Stromal cell of bone marrow (primary cell): ENCODE results near the gene CMYA5.

Experiments
- DNase-seq: peaks from one replicate; pipeline ENCODE4 v3.0.0-alpha.2; 2012; ENCODE audit warnings: low read depth

The CMYA5 gene

GRCh38 chr5:79793722-79794121 lies 104.1 kb downstream of the CMYA5 start:
- no peak for DNase-seq

- DNase-seq = no peak
Observed at GRCh38 chr5:79794347-79794746, 104.7 kb downstream of the CMYA5 start.

DNA sequence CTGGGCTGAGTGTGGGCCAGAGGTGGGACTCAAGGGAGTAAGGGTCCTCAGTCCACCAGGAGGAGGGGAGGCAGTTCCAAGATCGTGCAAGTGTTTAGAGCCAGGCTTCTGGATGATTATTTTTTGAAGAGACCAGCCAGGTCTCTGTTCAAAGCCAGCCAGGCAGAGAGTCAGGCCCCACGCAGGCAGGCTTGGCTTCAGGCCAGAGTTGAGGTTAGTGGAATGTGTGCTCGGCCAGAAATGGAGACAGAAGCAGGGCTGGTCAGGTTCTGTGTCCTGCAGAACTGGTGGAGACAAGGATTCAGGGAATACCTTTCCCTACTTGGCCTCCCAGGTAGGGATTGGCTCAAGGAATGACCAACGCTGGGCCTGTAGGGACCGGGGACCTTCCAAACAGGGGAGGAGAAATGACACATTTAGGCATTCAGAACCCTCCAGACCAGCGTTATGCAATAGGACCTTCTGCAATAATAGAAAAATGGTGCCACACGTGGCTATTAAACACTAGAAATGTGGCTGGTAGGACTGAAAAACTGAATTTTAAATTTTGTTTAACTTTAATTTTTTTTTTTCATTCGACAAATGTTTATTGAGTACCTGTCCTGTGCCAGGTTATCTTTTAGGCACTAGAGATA lies 106.2 kb downstream of the CMYA5 start:
- no peak for DNase-seq

- no peak for DNase-seq
Observed at GRCh38 chr5:79798893-79799590, 109.4 kb downstream of the CMYA5 start.

GRCh38 chr5:79800979-79801827 lies 111.6 kb downstream of the CMYA5 start:
- no peak for DNase-seq

DNA sequence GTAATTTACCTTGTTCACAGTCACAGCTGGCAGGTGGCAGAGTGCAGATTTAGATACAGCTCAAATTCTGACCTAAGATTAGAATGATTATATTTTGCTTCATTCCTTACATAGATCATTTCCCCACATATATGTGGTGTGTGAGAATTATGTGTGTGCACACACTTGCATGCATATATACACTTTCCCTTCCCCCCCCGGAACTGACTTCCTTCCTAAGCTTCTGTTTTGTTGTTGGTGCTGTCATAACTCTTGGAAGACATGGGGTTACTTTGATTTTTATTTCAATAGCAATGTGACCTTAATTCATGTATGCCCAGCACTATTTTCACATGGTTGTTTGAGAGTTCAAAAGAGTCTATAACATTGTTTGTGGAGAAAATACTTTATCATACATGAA lies 112.8 kb downstream of the CMYA5 start:
- no peak for DNase-seq

GRCh38 chr5:79803007-79803406 lies 113.4 kb downstream of the CMYA5 start:
- no peak for DNase-seq

GRCh38 chr5:79806741-79807140 lies 117.1 kb downstream of the CMYA5 start:
- no peak for DNase-seq

DNA sequence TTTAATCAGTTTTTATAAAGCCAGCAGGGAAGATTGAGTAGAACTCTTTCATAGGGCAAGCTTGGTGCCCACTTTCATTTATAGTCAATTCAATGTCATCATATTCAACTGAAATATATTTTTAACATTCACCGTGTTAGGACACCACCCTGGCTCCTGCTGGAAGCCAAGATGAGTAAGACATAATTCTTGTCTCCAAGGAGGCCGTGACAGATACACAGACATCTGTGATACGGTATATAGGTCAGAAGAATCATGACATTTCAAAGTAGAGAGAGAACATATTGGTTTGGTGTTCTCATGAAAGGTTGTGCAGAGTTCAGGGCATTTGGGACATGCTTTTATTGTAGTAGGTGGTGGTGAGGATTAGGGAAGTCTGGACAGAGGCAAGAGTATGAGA lies 120.1 kb downstream of the CMYA5 start:
- no peak for DNase-seq

GRCh38 chr5:79811081-79811480 lies 121.4 kb downstream of the CMYA5 start:
- no peak for DNase-seq

DNA sequence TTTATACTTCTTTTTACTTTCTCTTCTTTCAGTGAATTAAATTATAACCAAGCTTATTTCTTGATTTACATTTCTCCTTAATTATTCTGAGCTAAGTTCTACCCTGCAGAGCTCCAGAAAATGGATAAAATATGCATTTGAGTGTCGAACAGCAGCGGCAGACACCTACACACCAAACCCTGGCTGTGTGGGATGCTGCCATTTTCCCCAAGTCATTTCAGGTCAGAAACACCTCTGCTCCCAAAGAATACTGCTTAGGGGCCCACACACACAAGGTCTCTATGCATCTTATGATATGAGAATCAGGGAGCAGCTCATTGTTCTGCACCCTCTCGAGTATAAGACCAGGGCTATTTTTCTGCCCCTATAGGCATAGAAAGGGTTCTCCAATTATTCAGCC lies 122.3 kb downstream of the CMYA5 start:
- DNase-seq = no peak

- no peak for DNase-seq
Observed at GRCh38 chr5:79814699-79815098, 125.1 kb downstream of the CMYA5 start.

GRCh38 chr5:79816014-79816413 lies 126.4 kb downstream of the CMYA5 start:
- DNase-seq = no peak

- no peak for DNase-seq
Observed at GRCh38 chr5:79820648-79821047, 131.0 kb downstream of the CMYA5 start.

GRCh38 chr5:79824444-79824843 lies 134.8 kb downstream of the CMYA5 start:
- DNase-seq = no peak

- DNase-seq = no peak
Observed at GRCh38 chr5:79825802-79826201, 136.2 kb downstream of the CMYA5 start.

DNA sequence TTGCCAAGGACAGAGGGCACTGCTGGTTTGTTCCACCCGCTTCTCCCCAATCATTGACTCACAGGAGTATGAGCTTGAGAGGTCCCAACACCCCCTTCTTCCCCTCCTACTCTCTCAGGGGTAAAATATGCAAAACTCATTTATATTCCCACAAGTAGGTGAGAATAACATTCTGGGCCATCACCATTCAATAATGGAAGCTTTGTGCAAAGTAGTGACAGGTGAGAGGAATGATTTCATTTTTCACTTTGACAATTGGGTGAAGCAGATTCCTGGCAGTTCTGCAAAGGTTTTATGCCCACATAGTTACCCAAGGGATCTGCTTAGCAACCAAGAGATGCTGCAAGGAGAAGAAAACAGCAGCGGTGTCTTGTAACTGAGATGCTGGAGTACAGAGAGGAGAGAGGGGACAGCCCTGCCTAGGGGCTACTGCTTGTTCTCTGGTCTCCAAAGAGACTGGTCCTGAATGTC lies 137.6 kb downstream of the CMYA5 start:
- DNase-seq = no peak

DNA sequence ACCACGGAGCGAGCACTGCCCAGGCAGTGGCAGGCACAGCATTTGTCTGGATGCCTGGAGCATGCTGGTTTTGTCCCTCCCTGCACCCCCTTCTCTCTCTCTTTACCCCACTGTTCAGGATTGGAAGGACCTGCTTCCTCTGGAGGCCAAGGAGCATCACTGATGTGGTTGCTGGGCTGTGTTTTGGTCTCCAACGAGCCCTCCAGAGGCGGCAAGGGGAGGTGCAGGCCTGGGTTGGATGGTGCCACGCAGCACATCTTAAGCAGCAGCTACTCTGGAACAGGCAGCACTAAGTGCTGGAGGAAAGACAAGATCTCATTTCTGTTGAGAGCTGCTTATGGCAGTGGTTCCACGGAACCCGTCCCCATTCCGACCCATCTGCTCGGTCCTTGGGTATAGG lies 139.6 kb downstream of the CMYA5 start:
- no peak for DNase-seq

- DNase-seq = no peak
Observed at GRCh38 chr5:79831381-79832309, 142.0 kb downstream of the CMYA5 start.

DNA sequence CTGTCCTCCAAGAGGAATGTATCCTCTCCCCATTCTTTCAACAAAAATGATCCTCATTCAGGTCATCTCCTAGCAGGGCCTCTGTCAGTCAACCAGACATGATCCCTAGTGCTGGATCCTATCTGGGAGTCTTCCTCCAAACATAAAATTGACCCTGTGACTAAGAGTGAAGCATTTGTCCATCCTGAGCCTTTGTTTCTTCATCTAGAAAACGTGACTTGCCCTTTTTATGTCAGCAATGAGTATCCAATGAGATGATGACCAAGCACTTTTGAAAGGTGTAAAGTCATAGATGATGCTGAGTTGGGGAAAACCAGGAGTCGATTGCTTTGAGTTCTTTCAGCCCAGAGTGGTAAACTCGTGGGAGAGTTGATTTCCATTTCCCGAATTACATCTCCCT lies 143.3 kb downstream of the CMYA5 start:
- no peak for DNase-seq

DNA sequence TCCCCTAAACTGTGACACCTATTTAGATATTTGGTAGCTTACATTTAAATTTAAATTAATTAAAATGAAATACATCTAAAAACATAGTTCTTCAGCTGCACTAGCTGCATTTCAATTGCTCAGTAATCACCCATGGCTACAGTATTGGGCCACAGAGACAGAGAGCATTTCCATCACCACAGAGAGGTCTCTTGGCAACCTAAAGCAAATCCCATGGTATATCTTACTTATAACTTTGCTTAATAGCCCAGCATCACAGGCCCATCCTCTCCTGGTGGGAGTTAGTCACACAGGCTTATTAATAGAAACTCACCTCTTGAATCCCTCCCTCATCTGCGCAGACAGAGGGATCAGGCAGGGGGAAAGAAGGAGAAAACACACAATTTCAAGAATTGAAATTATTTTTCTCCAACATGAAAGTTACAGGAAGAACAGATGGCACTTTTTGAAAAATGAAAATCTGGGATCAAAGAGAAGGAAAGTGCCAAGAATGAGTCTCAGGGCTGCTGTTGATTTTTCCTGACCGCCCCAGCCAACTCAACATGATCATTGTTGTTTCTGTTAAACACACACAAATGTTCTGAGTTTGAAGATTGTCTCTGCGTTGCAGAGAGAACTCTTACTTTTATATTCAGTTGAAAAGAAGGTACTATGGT lies 144.6 kb downstream of the CMYA5 start:
- DNase-seq = no peak
